Measurements from ENCODE around the gene ZCCHC14.

ZCCHC14 gene

GRCh38 chr16:87457709-87458423 lies 35.0 kb downstream of the ZCCHC14 start:
- in situ Hi-C loops (cut with HindIII; ENCODE audit: low sequenced_read_pairs), result no loop called here
- no peak overlapping the region for H3K4me3 ChIP-seq (ENCODE audit: low read depth, low read length)
- TF ChIP-seq, protein P1, sequence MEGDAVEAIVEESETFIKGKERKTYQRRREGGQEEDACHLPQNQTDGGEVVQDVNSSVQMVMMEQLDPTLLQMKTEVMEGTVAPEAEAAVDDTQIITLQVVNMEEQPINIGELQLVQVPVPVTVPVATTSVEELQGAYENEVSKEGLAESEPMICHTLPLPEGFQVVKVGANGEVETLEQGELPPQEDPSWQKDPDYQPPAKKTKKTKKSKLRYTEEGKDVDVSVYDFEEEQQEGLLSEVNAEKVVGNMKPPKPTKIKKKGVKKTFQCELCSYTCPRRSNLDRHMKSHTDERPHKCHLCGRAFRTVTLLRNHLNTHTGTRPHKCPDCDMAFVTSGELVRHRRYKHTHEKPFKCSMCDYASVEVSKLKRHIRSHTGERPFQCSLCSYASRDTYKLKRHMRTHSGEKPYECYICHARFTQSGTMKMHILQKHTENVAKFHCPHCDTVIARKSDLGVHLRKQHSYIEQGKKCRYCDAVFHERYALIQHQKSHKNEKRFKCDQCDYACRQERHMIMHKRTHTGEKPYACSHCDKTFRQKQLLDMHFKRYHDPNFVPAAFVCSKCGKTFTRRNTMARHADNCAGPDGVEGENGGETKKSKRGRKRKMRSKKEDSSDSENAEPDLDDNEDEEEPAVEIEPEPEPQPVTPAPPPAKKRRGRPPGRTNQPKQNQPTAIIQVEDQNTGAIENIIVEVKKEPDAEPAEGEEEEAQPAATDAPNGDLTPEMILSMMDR (IDR thresholded peaks at IDR 0.05; ENCODE audit: low read depth, low read length, missing control alignments), result no peak
- peak; percentile 99 for DNase-seq (ENCODE audit: low read depth)

DNA sequence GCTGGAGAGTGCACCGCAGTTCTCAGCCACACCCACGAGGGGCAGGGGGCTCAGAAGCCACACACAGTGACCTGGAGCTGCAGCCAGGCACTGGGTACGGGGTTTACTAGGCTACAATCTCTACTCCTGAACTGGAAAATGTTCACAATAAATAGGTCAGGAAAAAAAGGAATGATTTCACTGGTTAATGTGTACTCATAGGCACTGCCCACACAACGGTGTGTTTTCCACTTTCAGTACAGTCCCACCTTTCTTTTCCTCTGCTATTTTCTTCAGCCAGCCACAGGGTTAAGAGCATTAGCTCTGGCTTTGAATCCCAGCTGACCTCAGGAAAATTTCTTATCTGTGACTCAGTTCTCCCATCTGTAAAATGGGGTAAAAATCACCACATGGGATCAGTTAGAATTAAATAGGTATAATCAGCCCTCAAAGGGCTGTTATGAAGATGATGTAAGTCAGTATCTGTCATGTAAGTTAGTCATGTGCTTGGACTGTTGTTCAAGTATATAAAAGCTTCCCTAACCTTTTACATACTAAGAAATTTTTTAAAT lies 35.7 kb downstream of the ZCCHC14 start:
- TF ChIP-seq, protein P1 (IDR thresholded peaks at IDR 0.05; ENCODE audit: low read depth, low read length, missing control alignments), result no peak
- in situ Hi-C loops (cut with HindIII; ENCODE audit: low sequenced_read_pairs), result no loop called here
- no peak overlapping the region for H3K4me3 ChIP-seq (ENCODE audit: low read depth, low read length)
- peak; percentile 34 for DNase-seq (ENCODE audit: low read depth)

- H3K4me3 ChIP-seq (ENCODE audit: low read depth, low read length), result no peak overlapping the region
- DNase-seq (ENCODE audit: low read depth), result no peak
- TF ChIP-seq, protein P1 (IDR thresholded peaks at IDR 0.05; ENCODE audit: low read depth, low read length, missing control alignments), result no peak
- in situ Hi-C loops (cut with HindIII; ENCODE audit: low sequenced_read_pairs), result no loop called here
These were observed 38.4 kb downstream of the ZCCHC14 start for GRCh38 chr16:87454391-87454790.

DNA sequence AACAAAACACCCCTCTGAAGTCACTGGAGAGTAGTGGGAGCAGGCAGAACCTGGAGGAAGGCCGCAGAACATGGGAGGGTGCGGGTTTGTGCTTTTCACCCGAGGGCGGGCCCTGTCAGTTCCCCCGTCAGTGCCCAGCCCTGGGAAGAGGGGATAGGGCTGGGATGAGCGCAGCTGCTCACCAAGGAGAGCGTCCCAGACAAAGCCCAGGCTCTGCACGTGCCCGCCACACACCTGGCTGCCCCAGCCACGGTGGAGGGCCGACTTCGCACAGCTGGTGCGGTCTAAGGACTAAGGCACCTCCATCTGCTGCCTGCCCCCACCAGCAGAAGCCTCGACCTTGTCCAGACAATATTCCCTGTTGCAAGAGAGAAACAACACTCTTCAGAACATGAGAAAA lies 39.5 kb downstream of the ZCCHC14 start:
- in situ Hi-C loops (cut with HindIII; ENCODE audit: low sequenced_read_pairs), result no loop called here
- TF ChIP-seq, protein P1 (IDR thresholded peaks at IDR 0.05; ENCODE audit: low read depth, low read length, missing control alignments), result no peak

DNA sequence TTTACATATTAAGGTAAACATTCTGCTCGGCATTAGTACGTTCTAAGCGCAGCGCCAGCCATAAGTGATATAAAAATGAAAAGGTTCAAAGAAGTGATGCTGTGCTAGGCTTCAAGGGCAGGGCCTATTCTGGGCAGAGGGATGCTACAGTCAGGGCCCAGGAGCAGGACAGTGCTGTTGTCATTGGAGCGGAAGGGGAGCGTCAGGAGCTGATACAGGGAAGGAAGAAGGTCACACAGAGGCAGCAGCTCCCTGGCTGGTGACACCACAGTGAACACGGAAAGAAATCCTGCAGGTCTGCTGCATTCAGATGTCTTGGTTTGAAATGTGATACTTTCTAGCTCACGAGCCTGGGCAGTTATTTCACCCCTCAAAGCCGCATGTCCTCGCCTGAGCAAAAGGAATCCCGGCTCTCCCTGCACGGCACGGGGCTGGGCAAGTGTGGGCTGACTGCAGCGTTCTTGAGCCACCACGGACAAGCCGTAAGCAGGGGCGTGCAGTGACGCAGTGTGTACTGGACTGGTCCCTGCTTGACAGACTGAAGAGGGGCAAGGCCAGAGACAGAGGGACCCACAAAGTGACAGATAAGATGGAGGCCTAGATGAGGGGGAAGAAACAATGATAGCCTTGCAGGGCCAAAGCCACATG lies 41.1 kb downstream of the ZCCHC14 start:
- H3K4me3 ChIP-seq (ENCODE audit: low read depth, low read length), result no peak overlapping the region
- TF ChIP-seq, protein P1 (IDR thresholded peaks at IDR 0.05; ENCODE audit: low read depth, low read length, missing control alignments), result no peak
- DNase-seq (ENCODE audit: low read depth), result no peak
- in situ Hi-C loops (cut with HindIII; ENCODE audit: low sequenced_read_pairs), result no loop called here

More for the DNA sequence above, 39.5 kb downstream of the ZCCHC14 start:
- no peak overlapping the region for H3K4me3 ChIP-seq (ENCODE audit: low read depth, low read length)
- DNase-seq (ENCODE audit: low read depth), result no peak

GRCh38 chr16:87448866-87449265 lies 44.0 kb downstream of the ZCCHC14 start:
- DNase-seq (ENCODE audit: low read depth), result no peak
- no peak overlapping the region for H3K4me3 ChIP-seq (ENCODE audit: low read depth, low read length)
- TF ChIP-seq, protein P1 (IDR thresholded peaks at IDR 0.05; ENCODE audit: low read depth, low read length, missing control alignments), result no peak
- in situ Hi-C loops (cut with HindIII; ENCODE audit: low sequenced_read_pairs), result no loop called here
